ENCODE measurements around the gene LAMTOR2.

DNA sequence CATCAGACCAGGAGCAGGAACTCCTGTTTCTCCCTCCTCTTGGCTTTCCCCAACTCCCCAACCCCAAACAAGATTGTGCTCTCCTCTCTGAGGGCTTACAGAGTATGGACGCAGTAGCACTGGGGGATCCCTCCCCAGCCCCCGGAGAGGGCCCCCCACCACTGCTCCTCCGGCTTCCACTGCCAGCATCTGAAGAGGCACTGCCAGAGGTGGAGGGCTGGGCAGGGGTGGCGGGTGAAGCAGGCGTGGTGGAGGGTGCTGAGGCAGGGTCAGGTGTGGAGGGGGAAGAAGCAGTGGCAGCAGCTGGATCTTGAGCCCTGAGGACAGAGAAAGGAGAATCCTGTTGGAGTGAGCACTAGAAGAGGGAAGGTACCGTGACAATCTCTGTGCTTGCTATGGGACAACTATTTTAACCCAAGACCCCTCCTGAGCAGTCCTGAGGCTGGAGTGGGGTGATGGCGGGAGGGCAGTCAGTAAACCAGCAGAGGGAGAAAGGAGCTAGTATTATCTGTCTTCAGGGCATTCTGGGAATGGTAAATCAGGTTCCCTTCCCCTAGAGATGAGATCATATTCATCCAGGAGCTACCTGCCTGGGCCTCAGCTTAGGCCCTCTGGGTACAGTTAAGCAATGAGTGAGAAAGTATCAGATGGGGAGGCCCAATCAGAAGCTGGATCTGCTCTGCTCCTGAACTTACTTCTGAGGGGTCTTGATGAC, 3.4 kb upstream of the LAMTOR2 start:
- TF ChIP-seq, protein P1, sequence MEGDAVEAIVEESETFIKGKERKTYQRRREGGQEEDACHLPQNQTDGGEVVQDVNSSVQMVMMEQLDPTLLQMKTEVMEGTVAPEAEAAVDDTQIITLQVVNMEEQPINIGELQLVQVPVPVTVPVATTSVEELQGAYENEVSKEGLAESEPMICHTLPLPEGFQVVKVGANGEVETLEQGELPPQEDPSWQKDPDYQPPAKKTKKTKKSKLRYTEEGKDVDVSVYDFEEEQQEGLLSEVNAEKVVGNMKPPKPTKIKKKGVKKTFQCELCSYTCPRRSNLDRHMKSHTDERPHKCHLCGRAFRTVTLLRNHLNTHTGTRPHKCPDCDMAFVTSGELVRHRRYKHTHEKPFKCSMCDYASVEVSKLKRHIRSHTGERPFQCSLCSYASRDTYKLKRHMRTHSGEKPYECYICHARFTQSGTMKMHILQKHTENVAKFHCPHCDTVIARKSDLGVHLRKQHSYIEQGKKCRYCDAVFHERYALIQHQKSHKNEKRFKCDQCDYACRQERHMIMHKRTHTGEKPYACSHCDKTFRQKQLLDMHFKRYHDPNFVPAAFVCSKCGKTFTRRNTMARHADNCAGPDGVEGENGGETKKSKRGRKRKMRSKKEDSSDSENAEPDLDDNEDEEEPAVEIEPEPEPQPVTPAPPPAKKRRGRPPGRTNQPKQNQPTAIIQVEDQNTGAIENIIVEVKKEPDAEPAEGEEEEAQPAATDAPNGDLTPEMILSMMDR (IDR thresholded peaks at IDR 0.05; ENCODE audit: insufficient read depth, low read length, poor library complexity, severe bottlenecking), result no peak
- no peak for TF ChIP-seq EZH2phosphoT487 (conservative IDR thresholded peaks at IDR 0.05; ENCODE audit: low read length)

Data from SU-DHL-6 (cell line).